PC-9 (cell line): ENCODE measurements around the gene AAR2.

Experiments used
- CTCF ChIP-seq: fragments of 200-600 bp; sonication (generic); conservative IDR thresholded peaks from 2 replicates; pipeline ENCODE4 v1.6.1; 2017; ENCODE audit warnings: mixed run types, antibody characterized with exemption, mild to moderate bottlenecking, moderate library complexity
- EZH2 ChIP-seq: fragments of 200-600 bp; sonication (generic); IDR thresholded peaks from 2 replicates; pipeline ENCODE4 v1.8.0; 2017; ENCODE audit warnings: antibody characterized with exemption, low read depth

- TF ChIP-seq CTCF: no peak
- TF ChIP-seq EZH2: no peak
Measured at GRCh38 chr20:36252511-36252910, 16.2 kb downstream of the AAR2 start.
